Right renal cortex interstitium (tissue), 3 donors: ENCODE measurements around the gene SHISA9. TPM values are rescaled to one million over a fixed set of nuclear protein-coding genes. Genes with fewer than 3 reads are reported as not detected.

Experiments
- DNase-seq, 3 donors: peaks; one replicate each; pipeline ENCODE4 v3.0.0-alpha.2; 2013; ENCODE audit warnings: low read depth in 3 of 3, low spot score in 2 of 3
- polyA plus RNA-seq, 3 donors: library from polyadenylated mRNA; unstranded; fragments of 120-200 nt; gene quantifications; one replicate each; pipeline ENCODE4 v1.2.1, GENCODE V29; 2013; ENCODE audit not compliant: insufficient read length in 3 of 3

Gene SHISA9
- polyA plus RNA-seq, 3 donors: 3.5 to 5.4 (median 4.6) TPM

DNA sequence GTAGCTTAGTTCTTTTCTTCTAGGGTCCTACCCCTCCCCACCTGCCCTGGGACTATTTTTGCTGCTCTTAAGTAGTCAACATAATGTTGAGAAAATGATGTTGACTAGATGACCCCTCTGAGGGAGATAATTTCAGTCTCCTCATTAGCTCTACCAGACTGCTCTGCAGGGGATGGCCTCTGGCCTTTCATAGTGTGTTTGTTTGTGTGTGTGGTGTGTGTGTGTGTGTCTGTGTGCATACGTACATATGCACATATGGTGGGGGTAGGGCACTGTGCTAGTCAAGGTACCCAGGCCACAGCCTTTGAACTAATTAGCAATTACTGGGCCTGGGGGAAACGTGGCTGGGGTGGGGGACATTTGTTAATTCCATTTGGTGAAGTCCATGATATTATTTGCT is 254.0 kb downstream of the SHISA9 start:
- no peak for DNase-seq

- no peak for DNase-seq
Observed at GRCh38 chr16:13155780-13156179, 254.4 kb downstream of the SHISA9 start.

GRCh38 chr16:13157082-13157481 is 255.7 kb downstream of the SHISA9 start:
- no peak for DNase-seq

DNA sequence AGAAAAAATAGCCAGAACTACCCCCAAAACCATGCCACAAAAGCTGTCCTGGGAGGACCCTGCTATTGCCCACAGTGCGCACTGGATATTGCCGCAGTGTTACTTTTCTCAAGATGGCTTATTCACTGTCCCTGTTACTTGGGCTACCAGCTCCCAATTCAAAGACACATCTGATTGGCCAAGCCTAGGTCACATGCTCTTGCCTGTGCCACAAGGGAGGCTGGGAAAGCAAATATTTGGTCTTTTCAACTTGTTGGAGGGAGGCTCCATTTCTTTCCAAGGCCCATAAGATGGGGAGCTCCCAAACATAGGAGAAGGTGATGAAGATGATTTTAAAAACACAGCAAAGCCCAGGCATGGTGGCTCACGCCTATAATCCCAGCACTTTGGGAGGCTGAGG is 257.0 kb downstream of the SHISA9 start:
- no peak for DNase-seq

DNA sequence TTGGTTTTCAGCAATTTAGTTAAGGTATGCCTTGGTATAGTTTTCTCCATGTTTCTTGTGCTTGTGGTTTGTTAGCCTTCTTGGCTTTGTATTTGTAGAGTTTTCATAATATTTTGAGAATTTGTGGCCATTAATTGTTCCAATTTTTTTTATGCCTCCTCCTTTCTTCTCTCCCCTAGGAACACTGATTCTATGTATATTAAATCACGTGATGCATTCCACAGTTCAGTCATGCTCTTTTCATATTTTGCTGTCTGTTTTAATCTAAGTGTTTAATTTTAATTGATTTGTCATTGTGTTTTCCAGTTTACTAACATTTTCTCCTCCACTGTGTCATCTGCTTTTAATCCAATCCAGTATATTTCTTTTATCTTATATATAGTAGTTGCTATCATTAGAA is 263.6 kb downstream of the SHISA9 start:
- no peak for DNase-seq

GRCh38 chr16:13168091-13168572 is 266.7 kb downstream of the SHISA9 start:
- peak in 2 of 3 donors; percentile 4 to 16 for DNase-seq

DNA sequence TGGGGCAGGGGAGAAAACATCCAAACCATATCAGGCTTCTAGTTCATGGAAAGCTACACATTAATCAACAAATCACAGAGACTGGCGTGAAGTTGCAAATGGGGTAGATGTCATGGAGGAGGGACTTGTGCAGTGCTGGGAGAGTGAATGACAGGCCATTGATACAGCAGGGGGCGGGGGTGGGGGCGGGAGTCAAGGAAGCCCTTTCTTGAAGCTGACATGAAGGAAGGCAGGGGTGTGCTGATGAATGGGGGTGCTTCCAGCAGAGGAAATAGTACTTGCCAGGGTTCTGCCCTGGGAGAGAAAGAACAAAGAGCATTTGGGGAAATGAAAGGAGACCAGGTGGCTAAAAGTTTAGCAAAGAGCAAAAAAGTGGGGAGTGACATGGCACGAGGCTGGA is 269.9 kb downstream of the SHISA9 start:
- DNase-seq: no peak

- DNase-seq: no peak
Observed at GRCh38 chr16:13176711-13177110, 275.3 kb downstream of the SHISA9 start.

DNA sequence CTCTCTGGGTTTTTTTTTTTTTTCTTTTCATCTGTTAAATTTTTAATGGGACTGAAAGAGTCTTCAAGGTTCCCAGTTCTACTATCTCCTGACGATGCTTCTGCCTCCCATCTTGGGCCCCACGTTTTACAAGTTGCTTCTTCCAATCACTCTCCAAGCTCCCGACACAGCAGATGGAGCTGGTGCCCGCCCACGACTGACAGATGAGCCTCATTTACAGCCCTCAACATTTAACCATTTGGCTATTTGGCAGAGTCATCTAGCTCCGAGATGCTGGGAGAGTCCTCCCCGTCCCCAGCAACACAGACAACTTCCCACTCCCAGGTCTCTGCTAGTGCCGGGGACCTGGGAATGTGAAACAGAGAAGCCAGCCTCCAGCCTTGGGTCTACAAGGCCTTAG is 276.9 kb downstream of the SHISA9 start:
- no peak for DNase-seq

DNA sequence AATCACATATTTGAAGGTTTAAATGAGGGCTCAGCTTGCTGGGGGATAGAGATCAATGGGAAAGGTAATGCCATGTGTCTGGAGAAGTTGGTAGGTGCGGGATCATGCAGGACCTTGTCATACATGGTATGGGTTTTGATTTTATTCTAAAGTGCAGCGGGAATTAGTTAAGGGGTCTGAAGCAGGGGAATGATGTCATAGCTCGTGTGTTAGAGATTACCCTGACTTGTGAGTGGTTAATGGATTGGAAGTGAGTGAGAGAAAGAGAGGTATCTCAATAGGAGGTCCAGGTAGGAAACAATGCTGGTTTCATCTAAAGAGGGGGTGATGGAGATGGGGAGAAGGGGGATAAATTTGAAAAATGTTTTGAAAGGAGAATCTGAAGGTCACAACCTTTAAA is 280.0 kb downstream of the SHISA9 start:
- DNase-seq: no peak

DNA sequence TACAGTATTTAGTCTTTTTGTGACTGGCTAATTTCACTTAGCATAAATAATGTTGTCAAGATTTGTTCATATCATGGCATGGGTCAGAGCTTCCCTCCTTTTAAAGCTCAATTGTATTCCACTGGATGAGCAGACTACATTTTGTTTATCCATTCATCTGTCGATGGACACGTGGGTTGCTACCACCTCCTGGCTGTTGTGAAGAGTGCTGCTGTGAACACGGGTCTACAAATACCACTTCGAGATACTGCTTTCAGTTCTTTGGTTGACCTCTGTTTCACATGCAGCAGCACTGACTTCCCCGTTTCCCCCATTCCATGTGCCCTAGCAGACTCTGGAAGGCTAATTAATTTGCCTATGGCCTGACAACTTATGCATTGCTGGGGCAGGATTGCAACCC is 285.4 kb downstream of the SHISA9 start:
- DNase-seq: no peak

GRCh38 chr16:13189250-13189649 is 287.9 kb downstream of the SHISA9 start:
- DNase-seq: no peak

DNA sequence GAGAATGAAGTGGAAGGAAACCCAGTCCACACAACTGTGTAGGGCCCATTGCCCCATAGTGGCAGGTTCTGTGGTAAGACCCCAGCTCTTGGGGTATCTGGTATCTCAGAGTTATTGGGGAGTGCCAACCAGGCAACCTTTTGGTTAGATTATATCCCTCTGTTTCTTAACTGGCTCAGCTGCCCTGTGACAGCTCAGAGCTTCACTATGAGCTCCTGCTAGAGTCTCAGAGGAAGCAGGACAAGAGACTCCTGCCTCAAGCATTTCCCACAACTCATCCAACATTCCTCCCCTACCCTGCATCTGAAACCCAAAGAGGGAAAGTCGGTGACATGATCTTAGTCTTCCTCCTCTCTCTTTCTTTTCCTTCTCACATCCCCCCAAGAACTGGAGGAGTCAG is 292.3 kb downstream of the SHISA9 start:
- DNase-seq: no peak

DNA sequence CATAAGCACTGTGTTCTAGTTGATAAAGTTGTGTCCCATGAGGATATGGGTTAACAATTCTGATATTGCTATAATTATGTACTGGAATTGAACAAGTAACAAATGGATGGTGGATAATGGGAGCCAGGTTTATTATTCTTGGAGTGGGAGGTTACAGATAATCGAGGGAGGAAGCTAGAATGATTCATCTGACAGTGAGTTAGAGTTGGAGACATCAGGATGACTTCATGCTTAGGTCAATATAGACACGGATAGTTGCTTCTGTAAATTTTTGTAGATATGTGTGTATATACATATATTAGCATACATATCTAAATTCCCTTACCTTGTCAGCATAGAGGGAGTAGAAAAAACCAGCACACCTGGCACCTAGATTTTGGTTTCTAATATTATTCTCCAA is 293.4 kb downstream of the SHISA9 start:
- DNase-seq: no peak

DNA sequence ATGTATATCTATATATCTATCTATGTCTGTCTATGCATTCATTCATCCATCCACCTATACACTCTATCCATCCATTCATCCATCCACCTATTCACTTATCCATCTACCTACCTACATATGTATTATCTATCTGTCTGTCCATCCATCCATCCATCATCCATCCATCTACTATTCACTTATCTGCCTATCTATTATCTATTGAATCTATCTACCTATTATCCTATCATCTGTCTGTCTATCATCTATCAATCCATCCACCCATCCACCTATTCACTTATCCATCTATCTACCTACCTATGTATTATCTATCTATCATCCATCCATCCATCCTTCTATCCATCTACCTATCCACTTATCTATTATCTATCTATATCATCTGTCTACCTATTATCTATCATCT is 302.3 kb downstream of the SHISA9 start:
- DNase-seq: no peak

DNA sequence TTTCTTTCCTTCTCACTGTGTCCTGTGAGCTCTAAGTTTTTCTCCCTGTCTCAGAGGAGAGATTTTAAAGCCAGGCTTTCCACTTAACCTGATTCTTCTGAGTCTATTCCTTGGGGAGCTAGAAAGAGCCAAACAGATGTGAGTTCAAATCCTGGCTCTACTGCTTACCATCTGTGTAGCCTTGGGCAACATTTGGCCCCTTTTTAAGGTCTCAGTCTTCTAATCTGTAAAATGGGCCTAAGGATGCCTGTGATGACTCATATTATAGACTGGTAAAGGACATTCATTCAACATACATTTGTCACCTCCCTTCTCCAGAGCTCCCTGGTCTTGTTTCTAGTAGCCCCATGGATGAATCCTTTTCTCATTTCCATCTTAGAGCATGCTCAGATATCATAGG is 304.0 kb downstream of the SHISA9 start:
- DNase-seq: no peak

GRCh38 chr16:13206606-13207005 is 305.2 kb downstream of the SHISA9 start:
- no peak for DNase-seq

DNA sequence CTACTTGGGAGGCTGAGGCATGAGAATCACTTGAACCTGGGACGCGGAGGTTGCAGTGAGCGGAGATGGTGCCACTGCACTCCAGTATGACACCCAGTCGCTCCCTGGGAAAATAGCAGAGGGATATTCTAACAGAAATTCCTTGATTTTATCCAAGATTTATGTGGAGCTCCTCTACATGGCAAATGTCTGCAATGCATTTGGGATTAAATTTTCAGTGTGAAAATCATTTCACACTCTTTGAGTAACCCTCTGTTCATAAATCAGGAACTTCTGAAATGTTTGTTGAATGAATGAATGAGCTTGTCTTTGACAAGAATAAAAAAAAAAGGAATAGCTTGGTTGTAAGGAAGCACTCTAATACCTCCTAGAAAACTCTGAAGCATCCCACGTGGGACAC is 305.8 kb downstream of the SHISA9 start:
- no peak for DNase-seq

- DNase-seq: no peak
Observed at GRCh38 chr16:13223666-13224065, 322.3 kb downstream of the SHISA9 start.

DNA sequence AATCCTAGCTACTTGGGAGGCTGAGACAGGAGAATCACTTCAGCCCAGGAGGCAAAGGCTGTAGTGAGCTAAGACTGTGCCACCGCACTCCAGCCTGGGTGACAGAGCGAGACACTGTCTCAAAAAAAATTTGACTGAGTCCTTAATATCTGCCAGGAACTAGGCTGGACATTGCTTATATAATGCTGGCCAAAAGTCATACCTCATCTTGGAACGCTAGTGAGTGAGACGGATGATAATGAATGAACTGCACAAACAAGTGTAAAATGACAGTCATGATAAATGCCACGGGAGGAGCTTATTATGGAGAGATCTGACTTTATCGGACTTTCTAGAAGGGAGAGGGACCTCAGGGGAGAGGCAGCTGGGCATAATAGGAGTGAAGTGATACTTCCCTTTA is 327.6 kb downstream of the SHISA9 start:
- DNase-seq: no peak

- no peak for DNase-seq
Observed at GRCh38 chr16:13231365-13231764, 330.0 kb downstream of the SHISA9 start.

GRCh38 chr16:13234999-13235398 is 333.6 kb downstream of the SHISA9 start:
- DNase-seq: no peak

GRCh38 chr16:13236308-13236707 is 334.9 kb downstream of the SHISA9 start:
- no peak for DNase-seq

DNA sequence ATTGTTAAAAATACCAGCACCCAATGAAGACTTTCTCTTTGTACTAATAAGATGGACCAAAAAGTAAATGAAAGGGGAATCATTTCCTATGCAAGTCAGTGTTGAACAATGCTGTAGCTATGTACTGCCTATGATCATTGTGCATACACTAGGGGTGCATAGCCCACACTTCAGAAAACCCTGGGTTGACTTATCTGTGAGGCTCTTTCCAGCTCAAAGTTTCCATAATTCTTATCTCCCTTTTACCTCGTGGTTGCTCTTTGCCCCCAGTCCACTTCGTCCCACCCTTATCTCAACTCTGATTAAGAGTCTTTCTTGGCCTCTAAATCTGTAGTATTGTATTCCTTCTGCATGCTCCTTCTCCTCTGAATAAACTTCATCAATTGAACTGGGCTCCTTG is 336.8 kb downstream of the SHISA9 start:
- DNase-seq: no peak
